ENCODE data around the gene MYL11.
A peak's percentile ranks its signal among the peaks of the same experiment; 100 is the strongest.

Gene MYL11

GRCh38 chr16:30366511-30366910 is 8.1 kb upstream of the MYL11 start:
- H3K4me1 ChIP-seq, result peaks cover 2% of the 10 kb centered on the region
- no peak overlapping the region for H3K4me3 ChIP-seq (ENCODE audit: low read depth, low read length)
- no peak for DNase-seq
- TF ChIP-seq CTCF (IDR thresholded peaks at IDR 0.05; ENCODE audit: low read depth, low read length), result no peak
- H3K27me3 ChIP-seq, result no peaks in the 10 kb centered on the region
- H3K36me3 ChIP-seq, result peaks cover 23% of the 10 kb centered on the region
- H3K9me3 ChIP-seq, result no peaks in the 10 kb centered on the region

GRCh38 chr16:30367349-30368009 is 7.1 kb upstream of the MYL11 start:
- TF ChIP-seq CTCF (IDR thresholded peaks at IDR 0.05; ENCODE audit: low read depth, low read length), result no peak
- H3K4me3 ChIP-seq (ENCODE audit: low read depth, low read length), result peak overlapping the region; percentile 90
- peaks cover 6% of the 10 kb centered on the region for H3K4me1 ChIP-seq
- no peaks in the 10 kb centered on the region for H3K9me3 ChIP-seq
- H3K27me3 ChIP-seq, result no peaks in the 10 kb centered on the region
- no peak for DNase-seq
- H3K36me3 ChIP-seq, result peaks cover 19% of the 10 kb centered on the region

- H3K9me3 ChIP-seq, result no peaks in the 10 kb centered on the region
- H3K36me3 ChIP-seq, result peaks cover 16% of the 10 kb centered on the region
- peaks cover 6% of the 10 kb centered on the region for H3K4me1 ChIP-seq
- H3K27me3 ChIP-seq, result no peaks in the 10 kb centered on the region
- DNase-seq, result no peak
- peak overlapping the region; percentile 90 for H3K4me3 ChIP-seq (ENCODE audit: low read depth, low read length)
- TF ChIP-seq CTCF (IDR thresholded peaks at IDR 0.05; ENCODE audit: low read depth, low read length), result no peak
These were observed 6.3 kb upstream of the MYL11 start for GRCh38 chr16:30368122-30368791.

GRCh38 chr16:30368792-30369090 is 5.9 kb upstream of the MYL11 start:
- no peaks in the 10 kb centered on the region for H3K9me3 ChIP-seq
- H3K27me3 ChIP-seq, result no peaks in the 10 kb centered on the region
- no peak for DNase-seq
- no peak for TF ChIP-seq CTCF (IDR thresholded peaks at IDR 0.05; ENCODE audit: low read depth, low read length)
- peak overlapping the region; percentile 90 for H3K4me3 ChIP-seq (ENCODE audit: low read depth, low read length)
- peaks cover 16% of the 10 kb centered on the region for H3K36me3 ChIP-seq
- H3K4me1 ChIP-seq, result peaks cover 6% of the 10 kb centered on the region

GRCh38 chr16:30369091-30369937 is 5.3 kb upstream of the MYL11 start:
- Histone ChIP-seq H3K9me3 (no peaks in the 10 kb centered on the region), H3K4me1 (peaks cover 6% of the 10 kb centered on the region), H3K27me3 (no peaks in the 10 kb centered on the region), H3K36me3 (peaks cover 15% of the 10 kb centered on the region), H3K4me3 (ENCODE audit: low read depth, low read length) (peak overlapping the region; percentile 90)
- no peak for TF ChIP-seq CTCF (IDR thresholded peaks at IDR 0.05; ENCODE audit: low read depth, low read length)
- DNase-seq, result no peak

Data from BE2C (cell line).